Calu3 (cell line): ENCODE measurements around the gene R3HDM1. TPM values are rescaled to one million over a fixed set of nuclear protein-coding genes. Genes with fewer than 3 reads are reported as not detected.

Source experiments
- BruUV-seq: library from RNA; stranded (reverse); fragments of 400-500 nt; replicated peaks from 2 replicates; lab custom pipeline; 2021; lab: Mats Ljungman, UMichigan
- CTCF ChIA-PET: fragments of 300-600 bp; sonication (Branson Sonifier 250); formaldehyde crosslinking; loops from one replicate; lab custom pipeline; 2022; ENCODE audit warnings: antibody characterized with exemption; lab: Charles Lee
- DNase-seq: peaks from one replicate; pipeline ENCODE4 v3.0.0; 2022
- H3K27ac Mint-ChIP-seq: one replicate; pipeline ENCODE4 v1.8.0; 2022; ENCODE audit warnings: mixed read lengths; ENCODE audit not compliant: unreplicated experiment
- H3K27me3 Mint-ChIP-seq: one replicate; pipeline ENCODE4 v1.8.0; 2022; ENCODE audit warnings: mixed read lengths; ENCODE audit not compliant: unreplicated experiment
- H3K36me3 Mint-ChIP-seq: one replicate; pipeline ENCODE4 v1.8.0; 2022; ENCODE audit warnings: mild to moderate bottlenecking, moderate library complexity, mixed read lengths; ENCODE audit not compliant: insufficient read depth, unreplicated experiment
- H3K4me1 Mint-ChIP-seq: one replicate; pipeline ENCODE4 v1.8.0; 2022; ENCODE audit warnings: mild to moderate bottlenecking, low read depth, mixed read lengths; ENCODE audit not compliant: unreplicated experiment
- H3K4me3 Mint-ChIP-seq: one replicate; pipeline ENCODE4 v1.8.0; 2022; ENCODE audit warnings: mild to moderate bottlenecking, low read depth, moderate library complexity, mixed read lengths; ENCODE audit not compliant: unreplicated experiment
- H3K9me3 Mint-ChIP-seq: one replicate; pipeline ENCODE4 v1.8.0; 2022; ENCODE audit warnings: low read depth, mixed read lengths; ENCODE audit not compliant: unreplicated experiment
- intact Hi-C: fragments of 100-400 bp; cut with micrococcal nuclease; formaldehyde crosslinking; loops from one replicate; pipeline ENCODE4 v1.10.0; 2022; ENCODE audit not compliant: unreplicated experiment
- total RNA-seq: library from RNA; stranded (reverse); gene quantifications from 2 replicates; pipeline ENCODE4 v1.2.3, GENCODE V29; 2022
- TF ChIP-seq, protein P1 (sequence below): fragments of 200-600 bp; IDR thresholded peaks from one replicate; pipeline ENCODE4 v1.8.0; 2022; ENCODE audit warnings: antibody characterized with exemption; ENCODE audit not compliant: unreplicated experiment

Gene R3HDM1
- total RNA-seq, 1 experiment from 2014 or later = 46.1 TPM

DNA sequence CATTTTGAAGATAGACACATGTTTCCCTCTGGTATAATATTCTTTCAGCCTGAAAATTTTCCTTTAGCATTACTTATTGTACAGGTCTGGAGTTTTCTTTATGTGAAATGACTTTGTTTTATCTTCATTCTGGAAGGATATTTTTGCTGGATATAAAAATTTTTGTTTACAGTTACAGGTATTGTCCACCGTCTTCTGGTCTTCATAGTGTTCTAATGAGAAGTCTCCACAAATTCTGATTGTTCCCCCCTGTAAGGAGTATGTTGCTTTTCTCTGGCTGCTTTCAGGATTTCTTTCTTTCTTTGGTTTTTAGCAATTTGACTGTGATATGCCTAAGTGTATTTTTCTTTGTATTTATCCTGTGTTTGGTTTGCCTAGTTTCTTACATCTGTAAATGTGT lies 225.4 kb downstream of the R3HDM1 start:
- no TSS peak for BruUV-seq
- peaks cover 56% of the 10 kb centered on the region for H3K36me3 Mint-ChIP-seq
- CTCF ChIA-PET = no interaction called here

DNA sequence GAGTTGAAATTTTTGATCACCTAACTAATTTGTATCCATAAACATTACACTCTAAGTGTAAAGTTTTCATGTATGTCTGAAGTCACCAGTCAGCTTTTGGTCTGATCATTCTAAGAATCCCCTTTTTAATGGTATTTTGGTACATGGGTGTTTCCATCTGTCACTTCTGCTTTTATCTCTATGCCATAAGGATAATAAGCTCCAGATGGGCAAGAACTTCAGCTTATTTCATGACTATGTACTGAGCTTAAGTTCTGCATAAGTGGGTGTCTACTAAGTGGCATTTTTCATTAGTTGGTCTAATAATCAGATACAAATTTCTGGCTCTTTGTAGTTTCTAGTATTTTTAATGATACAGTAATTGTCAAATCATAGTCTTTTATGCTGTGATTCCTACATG lies 230.7 kb downstream of the R3HDM1 start:
- Mint-ChIP-seq H3K4me1 (no peaks in the 10 kb centered on the region), H3K4me3 (no peak overlapping the region), H3K9me3 (no peaks in the 10 kb centered on the region), H3K27me3 (no peaks in the 10 kb centered on the region), H3K36me3 (peaks cover 59% of the 10 kb centered on the region), H3K27ac (no peak overlapping the region)
- CTCF ChIA-PET = no interaction called here
- TF ChIP-seq, protein P1, sequence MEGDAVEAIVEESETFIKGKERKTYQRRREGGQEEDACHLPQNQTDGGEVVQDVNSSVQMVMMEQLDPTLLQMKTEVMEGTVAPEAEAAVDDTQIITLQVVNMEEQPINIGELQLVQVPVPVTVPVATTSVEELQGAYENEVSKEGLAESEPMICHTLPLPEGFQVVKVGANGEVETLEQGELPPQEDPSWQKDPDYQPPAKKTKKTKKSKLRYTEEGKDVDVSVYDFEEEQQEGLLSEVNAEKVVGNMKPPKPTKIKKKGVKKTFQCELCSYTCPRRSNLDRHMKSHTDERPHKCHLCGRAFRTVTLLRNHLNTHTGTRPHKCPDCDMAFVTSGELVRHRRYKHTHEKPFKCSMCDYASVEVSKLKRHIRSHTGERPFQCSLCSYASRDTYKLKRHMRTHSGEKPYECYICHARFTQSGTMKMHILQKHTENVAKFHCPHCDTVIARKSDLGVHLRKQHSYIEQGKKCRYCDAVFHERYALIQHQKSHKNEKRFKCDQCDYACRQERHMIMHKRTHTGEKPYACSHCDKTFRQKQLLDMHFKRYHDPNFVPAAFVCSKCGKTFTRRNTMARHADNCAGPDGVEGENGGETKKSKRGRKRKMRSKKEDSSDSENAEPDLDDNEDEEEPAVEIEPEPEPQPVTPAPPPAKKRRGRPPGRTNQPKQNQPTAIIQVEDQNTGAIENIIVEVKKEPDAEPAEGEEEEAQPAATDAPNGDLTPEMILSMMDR = no peak
- intact Hi-C loops = no loop called here
- BruUV-seq = no TSS peak
- no peak for DNase-seq

More for the DNA sequence above, 225.4 kb downstream of the R3HDM1 start:
- Mint-ChIP-seq H3K9me3 (no peaks in the 10 kb centered on the region), H3K27me3 (no peaks in the 10 kb centered on the region), H3K4me1 (no peaks in the 10 kb centered on the region), H3K4me3 (no peak overlapping the region), H3K27ac (no peak overlapping the region)
- intact Hi-C loops = no loop called here
- TF ChIP-seq, protein P1 = no peak
- no peak for DNase-seq

DNA sequence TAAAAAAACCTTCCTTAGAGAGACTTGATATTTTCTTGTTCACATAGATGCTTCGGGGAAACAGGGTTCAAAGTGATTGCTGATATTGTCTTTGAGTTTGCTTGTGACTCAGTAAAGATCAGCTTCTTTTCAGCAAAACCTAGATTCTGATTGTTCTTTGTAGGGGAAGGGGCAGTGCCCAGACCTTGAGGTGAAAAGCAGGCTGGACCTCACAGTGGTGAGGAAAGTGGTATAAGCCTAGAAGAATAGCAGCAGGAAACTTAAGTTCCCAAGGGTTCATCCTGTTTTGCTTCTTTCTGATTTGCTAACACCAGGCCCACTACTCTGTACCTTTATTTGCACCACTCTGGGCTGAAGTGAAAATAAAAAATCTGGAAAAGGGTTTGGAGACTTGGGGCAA lies 231.2 kb downstream of the R3HDM1 start:
- Mint-ChIP-seq H3K27ac (no peak overlapping the region), H3K4me3 (no peak overlapping the region), H3K9me3 (no peaks in the 10 kb centered on the region), H3K27me3 (no peaks in the 10 kb centered on the region), H3K4me1 (no peaks in the 10 kb centered on the region), H3K36me3 (peaks cover 59% of the 10 kb centered on the region)
- CTCF ChIA-PET = no interaction called here
- TF ChIP-seq, protein P1 = no peak
- no TSS peak for BruUV-seq
- intact Hi-C loops = no loop called here
- no peak for DNase-seq

DNA sequence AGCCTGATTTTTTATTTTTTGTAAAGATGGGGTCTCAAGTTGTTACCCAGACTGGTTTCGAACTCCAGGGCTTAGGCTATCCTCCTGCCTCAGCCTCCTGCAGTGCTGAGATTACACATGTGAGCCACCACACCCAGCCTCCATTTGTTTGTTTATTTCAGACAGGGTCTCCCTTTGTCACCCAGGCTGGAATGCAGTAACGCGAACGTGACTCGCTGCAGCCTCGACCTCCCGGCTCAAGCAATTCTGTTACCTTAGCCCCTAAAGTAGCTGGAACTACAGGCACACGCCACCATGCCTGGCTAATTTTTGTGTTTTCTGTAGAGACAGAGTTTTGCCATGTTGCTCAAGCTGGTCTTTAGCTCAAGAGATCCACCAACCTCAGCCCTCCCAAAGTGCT lies 237.6 kb downstream of the R3HDM1 start:
- intact Hi-C loops = no loop called here
- H3K4me3 Mint-ChIP-seq = no peak overlapping the region
- DNase-seq = no peak
- TF ChIP-seq, protein P1 = no peak
- H3K9me3 Mint-ChIP-seq = peaks cover 3% of the 10 kb centered on the region
- H3K27me3 Mint-ChIP-seq = no peaks in the 10 kb centered on the region
- CTCF ChIA-PET = no interaction called here
- no TSS peak for BruUV-seq
- H3K27ac Mint-ChIP-seq = no peak overlapping the region
- H3K4me1 Mint-ChIP-seq = no peaks in the 10 kb centered on the region
- H3K36me3 Mint-ChIP-seq = peaks cover 47% of the 10 kb centered on the region
